IPS-15b (cell line): Measurements from ENCODE around the gene RPS18.
A peak's percentile ranks its signal among the peaks of the same experiment; 100 is the strongest.
"Not testable (repeated sequence)": the region's sequence is repeated elsewhere in the genome, so short reads cannot be mapped to it uniquely, and the experiment has no call there.

ENCODE experiments used
- H3K27me3 ChIP-seq: one replicate; pipeline ENCODE4 v1.6.1; 2013; ENCODE audit warnings: low read length; ENCODE audit not compliant: control insufficient read depth, insufficient read depth
- H3K36me3 ChIP-seq: one replicate; pipeline ENCODE4 v1.6.1; 2013; ENCODE audit warnings: low read length; ENCODE audit not compliant: control insufficient read depth, insufficient read depth
- H3K4me1 ChIP-seq: one replicate; pipeline ENCODE4 v1.6.1; 2013; ENCODE audit warnings: mild to moderate bottlenecking, low read length; ENCODE audit not compliant: control insufficient read depth, insufficient read depth
- H3K4me3 ChIP-seq: one replicate; pipeline ENCODE4 v1.5.1; 2013; ENCODE audit warnings: low read depth, low read length
- H3K9ac ChIP-seq: one replicate; pipeline ENCODE4 v1.6.1; 2013; ENCODE audit warnings: low read depth, mild to moderate bottlenecking, low read length
- H3K9me3 ChIP-seq: one replicate; pipeline ENCODE4 v1.6.1; 2013; ENCODE audit warnings: mild to moderate bottlenecking, low read length; ENCODE audit not compliant: control insufficient read depth, insufficient read depth

RPS18 gene

DNA sequence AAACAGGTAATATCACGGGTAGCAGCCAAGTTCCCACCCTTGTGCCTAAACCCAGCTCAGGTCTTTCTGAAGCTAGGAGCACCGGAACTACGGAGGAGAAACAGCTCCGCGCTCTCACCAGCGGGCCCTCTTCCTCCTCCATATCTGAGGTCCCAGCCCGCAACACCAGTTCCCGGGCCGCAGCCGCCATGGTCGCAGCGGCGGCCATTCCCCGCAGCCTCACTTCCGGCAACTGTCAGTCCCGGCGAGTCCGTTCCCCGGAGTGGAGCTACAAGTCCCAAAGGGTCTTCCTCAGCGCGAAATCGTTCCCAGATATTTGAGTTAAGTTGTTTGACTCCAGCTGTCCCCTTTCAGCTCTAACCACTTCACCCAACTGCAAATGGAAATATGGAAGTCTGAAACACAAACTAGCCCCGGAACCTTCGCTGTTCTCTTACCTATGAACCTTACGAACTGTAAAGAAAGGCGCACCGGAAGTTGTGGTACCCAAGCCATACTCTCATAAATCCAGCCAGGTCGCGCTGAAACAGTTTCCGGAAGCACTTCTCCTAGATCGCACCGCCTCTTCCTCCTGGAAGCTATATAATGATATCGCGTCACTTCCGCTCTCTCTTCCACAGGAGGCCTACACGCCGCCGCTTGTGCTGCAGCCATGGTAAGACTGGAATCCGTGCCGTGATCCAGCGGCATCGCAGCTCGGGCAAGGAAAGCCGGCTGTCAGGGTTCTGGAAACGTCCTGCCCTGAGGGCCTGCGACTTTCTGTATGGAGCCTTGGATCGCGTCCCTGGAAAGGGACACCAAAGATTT lies at the start of gene RPS18, which contains the start of gene VPS52:
RPS18 (plus strand) TSS at position 608 of the 807 bp plus-strand sequence; CDS start at position 653, 45 bp downstream.
VPS52 (minus strand) TSS at position 409 of the 807 bp plus-strand sequence; CDS start at position 208, 201 bp downstream.
- Histone ChIP-seq H3K36me3 (peaks cover 59% of the 10 kb centered on the region), H3K27me3 (no peaks in the 10 kb centered on the region), H3K4me3 (peak within 1 kb of the TSS; percentile 93), H3K4me1 (peaks cover 12% of the 10 kb centered on the region), H3K9me3 (no peaks in the 10 kb centered on the region), H3K9ac (peak within 1 kb of the TSS; percentile 100)

DNA sequence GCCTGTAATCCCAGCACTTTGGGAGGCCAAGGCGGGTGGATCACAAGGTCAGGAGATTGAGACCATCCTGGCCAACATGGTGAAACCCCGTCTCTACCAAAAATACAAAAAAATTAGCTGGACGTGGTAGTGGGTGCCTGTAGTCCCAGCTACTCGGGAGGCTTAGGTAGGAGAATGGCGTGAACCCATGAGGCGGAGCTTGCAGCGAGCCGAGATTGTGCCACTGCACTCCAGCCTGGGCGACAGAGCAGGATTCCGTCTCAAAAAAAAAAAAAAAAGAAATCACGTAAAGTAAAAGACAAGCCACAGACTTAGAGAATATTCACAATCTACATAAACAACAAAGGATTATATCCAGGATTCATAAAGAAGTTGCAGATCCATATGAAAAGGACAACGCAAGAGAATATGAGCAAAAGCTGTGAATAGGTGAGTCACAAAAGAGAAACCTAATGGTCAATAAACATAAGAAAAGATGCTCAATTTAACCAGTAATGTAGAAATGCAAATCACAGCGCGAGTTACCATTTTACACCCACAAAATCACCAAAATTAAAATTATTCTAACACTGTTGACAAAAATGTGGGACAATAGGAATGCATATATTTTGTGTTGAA lies 45.3 kb upstream of the RPS18 start:
- Histone ChIP-seq H3K27me3 (peaks cover 12% of the 10 kb centered on the region), H3K4me3 (peak overlapping the region; percentile 3)
- not testable (repeated sequence) for H3K9me3 ChIP-seq, H3K36me3 ChIP-seq, H3K4me1 ChIP-seq, H3K9ac ChIP-seq

DNA sequence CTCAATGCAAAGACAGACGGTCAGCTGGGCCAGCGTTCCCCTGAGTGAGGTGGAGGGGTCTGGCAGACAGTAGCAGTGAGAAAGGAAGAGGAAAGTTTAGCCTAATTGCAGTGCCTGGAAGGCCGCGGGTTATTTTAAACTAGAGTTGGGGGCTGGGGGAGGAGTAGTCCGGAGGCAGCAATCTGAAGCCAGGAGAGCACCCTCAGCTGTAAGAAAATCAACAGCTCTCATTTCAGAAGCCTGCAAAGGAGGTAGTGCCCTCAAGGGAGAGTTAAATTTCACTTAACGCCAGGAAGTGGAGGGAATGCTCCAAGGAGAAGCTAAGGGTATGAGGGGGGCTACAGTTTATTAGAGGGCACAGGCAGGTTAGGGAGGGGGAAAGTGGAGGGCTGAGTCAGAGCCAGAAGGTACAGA lies 36.6 kb upstream of the RPS18 start:
- no peak overlapping the region for H3K4me3 ChIP-seq
- peaks cover 11% of the 10 kb centered on the region for H3K27me3 ChIP-seq
- no peak overlapping the region for H3K9ac ChIP-seq
- H3K36me3 ChIP-seq: no peaks in the 10 kb centered on the region
- no peaks in the 10 kb centered on the region for H3K9me3 ChIP-seq
- H3K4me1 ChIP-seq: peaks cover 8% of the 10 kb centered on the region

DNA sequence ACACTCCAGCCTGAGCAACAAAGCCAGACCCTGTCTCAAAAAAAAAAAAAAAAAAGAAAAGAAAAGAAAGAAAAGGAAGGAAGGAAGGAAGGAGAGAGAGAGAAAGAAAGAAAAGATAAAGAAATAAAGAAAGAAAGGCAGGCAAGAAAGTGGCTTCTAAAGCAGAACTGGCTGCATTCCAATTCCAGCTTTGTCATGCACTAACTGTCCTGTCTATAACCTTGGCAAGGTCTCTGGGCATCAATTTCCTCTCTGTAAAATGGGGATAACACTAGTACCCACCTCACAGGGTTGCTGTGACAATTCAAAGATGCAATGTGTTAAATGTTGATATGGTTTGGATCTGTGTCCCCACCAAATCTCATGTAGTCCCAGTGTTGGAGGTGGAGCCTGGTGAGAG lies 35.5 kb upstream of the RPS18 start:
- Histone ChIP-seq H3K4me3 (no peak overlapping the region), H3K4me1 (peaks cover 8% of the 10 kb centered on the region), H3K9ac (no peak overlapping the region), H3K27me3 (peaks cover 9% of the 10 kb centered on the region), H3K36me3 (no peaks in the 10 kb centered on the region), H3K9me3 (no peaks in the 10 kb centered on the region)

DNA sequence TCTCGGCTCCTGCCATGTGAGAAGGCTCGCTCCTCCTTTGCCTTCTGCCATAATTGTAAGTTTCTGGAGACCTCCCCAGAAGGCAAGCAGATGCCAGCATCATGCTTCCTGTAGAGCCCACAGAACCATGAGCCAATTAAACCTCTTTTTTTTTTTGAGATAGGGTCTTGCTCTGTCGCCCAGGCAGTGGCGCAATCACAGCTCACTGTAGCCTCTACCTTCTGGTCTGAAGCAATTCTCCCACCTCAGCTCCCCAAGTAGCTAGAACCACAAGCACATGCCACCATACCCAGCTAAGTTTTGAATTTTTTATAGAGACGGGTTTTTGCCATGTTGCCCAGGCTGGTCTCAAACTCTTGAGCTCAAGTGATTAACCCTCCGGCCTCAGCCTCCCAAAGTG lies 35.0 kb upstream of the RPS18 start:
- Histone ChIP-seq H3K9ac (no peak overlapping the region), H3K36me3 (no peaks in the 10 kb centered on the region), H3K4me1 (peaks cover 8% of the 10 kb centered on the region), H3K4me3 (no peak overlapping the region), H3K9me3 (no peaks in the 10 kb centered on the region), H3K27me3 (peaks cover 9% of the 10 kb centered on the region)

DNA sequence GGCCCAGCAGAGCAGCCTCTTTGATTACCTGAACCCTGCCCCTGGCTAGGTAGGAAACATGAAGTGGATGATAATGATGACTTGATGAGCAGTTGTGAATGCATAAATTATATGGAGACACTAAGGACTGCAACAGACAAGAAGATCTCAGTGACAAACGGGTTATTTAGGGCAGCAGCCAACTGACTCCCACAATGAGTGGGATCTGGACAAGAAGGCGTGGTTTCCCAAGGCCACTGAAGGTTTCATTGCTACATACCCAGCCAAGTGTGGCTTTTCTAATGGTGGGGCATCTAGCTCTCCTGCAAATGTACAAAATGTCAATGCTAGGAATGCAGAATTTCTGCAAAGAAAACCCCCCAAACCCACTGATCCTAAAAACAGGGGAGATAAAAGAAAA lies 34.1 kb upstream of the RPS18 start:
- Histone ChIP-seq H3K9me3 (no peaks in the 10 kb centered on the region), H3K4me1 (peaks cover 8% of the 10 kb centered on the region), H3K36me3 (no peaks in the 10 kb centered on the region), H3K4me3 (no peak overlapping the region), H3K27me3 (peaks cover 14% of the 10 kb centered on the region), H3K9ac (no peak overlapping the region)

DNA sequence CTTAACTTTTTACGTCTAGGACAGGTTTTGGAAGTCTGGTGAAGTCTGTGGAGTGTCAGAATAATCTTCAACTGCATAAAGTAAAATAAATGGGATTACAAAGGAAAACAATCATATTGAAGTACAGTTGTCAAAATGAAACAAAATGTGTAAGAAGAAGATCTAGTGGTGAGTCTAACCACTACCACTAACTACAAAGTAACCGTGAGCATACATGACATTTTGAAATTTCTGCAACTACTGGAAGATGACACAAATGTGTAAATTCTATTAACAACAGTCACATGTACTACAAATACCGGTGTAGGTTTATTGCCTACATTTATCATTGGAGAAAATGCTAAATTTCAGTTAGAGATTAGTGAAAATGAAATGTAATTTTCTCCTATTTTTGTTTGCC lies 29.9 kb upstream of the RPS18 start:
- Histone ChIP-seq H3K27me3 (peaks cover 23% of the 10 kb centered on the region), H3K4me3 (no peak overlapping the region), H3K36me3 (no peaks in the 10 kb centered on the region), H3K9me3 (no peaks in the 10 kb centered on the region), H3K9ac (no peak overlapping the region), H3K4me1 (no peaks in the 10 kb centered on the region)

DNA sequence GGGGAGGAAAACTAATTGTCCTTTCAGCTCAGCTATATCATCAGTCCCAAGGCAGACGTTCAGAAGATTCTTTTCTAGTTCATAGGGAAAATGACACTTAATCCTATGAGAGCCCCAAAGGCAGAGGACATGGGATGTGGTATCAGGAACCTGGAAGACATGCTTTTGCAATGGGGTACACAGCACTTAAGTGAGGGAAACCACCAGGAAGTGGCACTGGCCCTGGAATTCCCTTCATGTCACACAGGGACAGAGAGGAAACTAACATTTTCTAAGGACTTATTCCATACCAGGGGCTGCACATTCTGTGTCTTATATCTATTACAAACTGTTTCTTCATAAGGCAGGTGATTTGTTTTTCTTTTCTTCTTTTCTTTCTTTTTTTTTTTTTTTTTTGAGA lies 28.4 kb upstream of the RPS18 start:
- Histone ChIP-seq H3K9ac (no peak overlapping the region), H3K27me3 (peaks cover 35% of the 10 kb centered on the region), H3K4me1 (no peaks in the 10 kb centered on the region), H3K36me3 (no peaks in the 10 kb centered on the region), H3K4me3 (no peak overlapping the region), H3K9me3 (no peaks in the 10 kb centered on the region)

DNA sequence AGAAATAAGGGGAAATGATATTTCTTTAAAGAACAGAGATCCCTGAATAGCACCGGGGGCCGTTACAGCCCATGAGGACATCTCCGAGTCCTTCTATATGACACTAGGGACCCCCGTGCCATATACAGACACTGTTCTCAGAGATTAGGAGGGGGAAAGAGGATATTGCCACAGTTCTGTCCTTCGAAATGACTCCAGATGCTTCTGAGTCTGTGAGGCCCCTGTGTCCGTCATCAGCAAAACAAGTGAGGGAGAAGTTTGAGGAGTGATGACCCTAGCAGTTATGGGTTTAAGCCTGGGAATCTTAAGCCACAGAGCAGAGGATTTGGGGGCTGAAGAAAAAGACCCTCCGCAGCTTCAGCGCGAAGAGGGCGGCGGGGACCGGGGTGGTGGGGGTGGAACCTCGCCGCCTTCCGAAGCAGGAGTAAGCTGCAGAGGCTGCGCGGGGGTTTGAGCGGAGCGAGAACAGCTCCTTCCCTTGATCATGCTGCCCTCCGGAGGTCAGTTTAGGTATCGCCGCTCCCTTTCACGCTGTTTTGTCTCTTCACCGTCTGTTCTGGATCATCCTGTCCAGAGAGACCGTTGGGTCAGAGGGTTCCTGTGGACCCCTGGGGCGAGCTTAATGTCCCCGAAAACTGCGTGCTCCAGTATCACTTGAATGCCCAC lies 23.8 kb upstream of the RPS18 start:
- peak overlapping the region; percentile 76 for H3K4me3 ChIP-seq
- H3K27me3 ChIP-seq: peaks cover 24% of the 10 kb centered on the region
- no peaks in the 10 kb centered on the region for H3K36me3 ChIP-seq
- H3K4me1 ChIP-seq: peaks cover 4% of the 10 kb centered on the region
- H3K9ac ChIP-seq: no peak overlapping the region
- H3K9me3 ChIP-seq: no peaks in the 10 kb centered on the region

DNA sequence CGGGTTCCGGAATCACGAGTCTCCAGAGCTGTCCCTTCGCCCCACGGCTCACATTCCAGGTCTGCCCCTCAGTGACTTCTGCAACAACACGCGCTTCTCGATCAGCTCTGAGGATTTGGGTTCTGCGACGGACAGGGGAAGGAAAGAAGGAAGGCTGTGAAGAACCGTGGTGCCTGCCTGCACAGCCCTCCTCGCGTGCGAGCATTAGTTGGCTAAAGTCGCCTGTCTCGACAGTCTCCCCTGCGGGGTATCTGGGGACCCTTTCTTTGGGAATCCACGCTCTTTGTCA lies 23.3 kb upstream of the RPS18 start:
- Histone ChIP-seq H3K27me3 (peaks cover 22% of the 10 kb centered on the region), H3K4me3 (peak overlapping the region; percentile 76), H3K9me3 (no peaks in the 10 kb centered on the region), H3K4me1 (peaks cover 4% of the 10 kb centered on the region), H3K36me3 (peaks cover under 1% of the 10 kb centered on the region), H3K9ac (no peak overlapping the region)

DNA sequence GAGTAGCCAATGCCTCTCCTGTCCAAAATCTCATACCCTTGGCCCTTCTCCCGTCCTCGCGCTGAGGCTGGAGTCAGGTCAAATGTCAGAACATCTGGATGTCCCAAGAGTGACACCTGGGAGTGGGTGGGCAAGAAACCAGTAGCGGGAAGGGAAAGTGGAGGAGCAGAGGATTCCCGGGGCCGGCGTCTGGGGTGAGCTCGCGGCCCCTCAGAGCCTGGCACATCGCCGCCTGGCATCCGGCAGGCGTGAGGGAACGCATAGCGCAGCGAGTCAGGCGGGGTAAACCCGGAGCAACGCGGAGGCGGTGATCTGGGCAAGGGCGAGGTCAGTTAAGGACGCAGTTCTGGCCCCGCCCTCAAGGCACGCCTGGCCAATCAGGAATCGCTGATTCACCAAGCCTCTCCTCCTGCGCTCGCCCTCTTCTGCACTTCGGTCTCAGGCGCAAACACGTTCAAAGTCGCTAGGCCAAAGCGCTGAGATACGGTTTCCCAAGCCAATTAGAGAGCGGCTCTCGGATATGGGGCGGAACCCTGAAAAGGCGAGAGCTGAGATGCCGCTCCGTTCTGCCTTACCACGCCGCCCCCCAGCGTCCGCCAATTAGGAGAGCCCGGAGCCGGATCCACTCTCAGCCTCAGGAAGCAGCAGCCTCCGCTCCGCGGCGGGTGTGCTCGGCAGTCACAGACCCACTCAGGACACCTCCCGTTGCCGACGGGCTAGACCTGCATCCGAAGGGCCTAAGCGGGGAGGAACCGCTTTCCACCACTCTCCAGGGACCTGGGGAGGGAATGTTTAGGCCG lies 22.7 kb upstream of the RPS18 start:
- peak overlapping the region; percentile 94 for H3K4me3 ChIP-seq
- H3K27me3 ChIP-seq: peaks cover 22% of the 10 kb centered on the region
- H3K36me3 ChIP-seq: peaks cover 3% of the 10 kb centered on the region
- peak overlapping the region; percentile 95 for H3K9ac ChIP-seq
- H3K9me3 ChIP-seq: no peaks in the 10 kb centered on the region
- peaks cover 4% of the 10 kb centered on the region for H3K4me1 ChIP-seq
